NCI-H510A (cell line): Measurements from ENCODE around the gene PDS5A.
"Not testable (repeated sequence)": the region's sequence is repeated elsewhere in the genome, so short reads cannot be mapped to it uniquely, and the experiment has no call there.

Source experiments
- DNase-seq: peaks from one replicate; lab custom pipeline; 2025; lab: John Stamatoyannopoulos, UW

The PDS5A gene

GRCh38 chr4:39961311-39961877 lies 16.3 kb downstream of the PDS5A start:
- DNase-seq: no peak

GRCh38 chr4:39950861-39951481 lies 26.7 kb downstream of the PDS5A start:
- no peak for DNase-seq

GRCh38 chr4:39947963-39948362 lies 29.7 kb downstream of the PDS5A start:
- no peak for DNase-seq

GRCh38 chr4:39947417-39947816 lies 30.3 kb downstream of the PDS5A start:
- no peak for DNase-seq

- DNase-seq: not testable (repeated sequence)
Observed at GRCh38 chr4:39944245-39944644, 33.5 kb downstream of the PDS5A start.

GRCh38 chr4:39942507-39942906 lies 35.2 kb downstream of the PDS5A start:
- DNase-seq: no peak

GRCh38 chr4:39941682-39942217 lies 36.0 kb downstream of the PDS5A start:
- no peak for DNase-seq

GRCh38 chr4:39937683-39938268 lies 39.9 kb downstream of the PDS5A start:
- no peak for DNase-seq

GRCh38 chr4:39936565-39937418 lies 40.9 kb downstream of the PDS5A start:
- no peak for DNase-seq

GRCh38 chr4:39933671-39934590 lies 43.8 kb downstream of the PDS5A start:
- no peak for DNase-seq

- DNase-seq: no peak
Observed at GRCh38 chr4:39932776-39933402, 44.8 kb downstream of the PDS5A start.

- DNase-seq: no peak
Observed at GRCh38 chr4:39931441-39931901, 46.2 kb downstream of the PDS5A start.

GRCh38 chr4:39928538-39928937 lies 49.2 kb downstream of the PDS5A start:
- no peak for DNase-seq

- DNase-seq: no peak
Observed at GRCh38 chr4:39924014-39924413, 53.7 kb downstream of the PDS5A start.

GRCh38 chr4:39922399-39922798 lies 55.3 kb downstream of the PDS5A start:
- no peak for DNase-seq

GRCh38 chr4:39913471-39913870 lies 64.2 kb downstream of the PDS5A start:
- DNase-seq: no peak

GRCh38 chr4:39910064-39910463 lies 67.6 kb downstream of the PDS5A start:
- DNase-seq: no peak

- no peak for DNase-seq
Observed at GRCh38 chr4:39908284-39908683, 69.4 kb downstream of the PDS5A start.

GRCh38 chr4:39905656-39906055 lies 72.1 kb downstream of the PDS5A start:
- DNase-seq: no peak

- DNase-seq: not testable (repeated sequence)
Observed at GRCh38 chr4:39905019-39905418, 72.7 kb downstream of the PDS5A start.

- DNase-seq: no peak
Observed at GRCh38 chr4:39900966-39901365, 76.7 kb downstream of the PDS5A start.
